HFF-Myc (cell line): ENCODE measurements around the gene AP3D1.

Experiments used
- DNase-seq: peaks from one replicate; pipeline ENCODE4 v3.0.0-alpha.2; 2011; ENCODE audit warnings: low read depth; ENCODE audit errors: extremely low read depth
- H3K4me3 ChIP-seq: replicated peaks from 2 replicates; pipeline ENCODE4 v1.5.1; 2011; ENCODE audit warnings: low read depth, mild to moderate bottlenecking, control low read depth, low read length
- TF ChIP-seq, protein P1 (sequence below): IDR thresholded peaks from 2 replicates; pipeline ENCODE4 v1.5.1; 2012; ENCODE audit warnings: mild to moderate bottlenecking, low read depth, low read length, control low read depth; ENCODE audit errors: missing control alignments

The AP3D1 gene

GRCh38 chr19:2113439-2114211 lies 37.7 kb downstream of the AP3D1 start:
- H3K4me3 ChIP-seq: no peak overlapping the region
- TF ChIP-seq, protein P1, sequence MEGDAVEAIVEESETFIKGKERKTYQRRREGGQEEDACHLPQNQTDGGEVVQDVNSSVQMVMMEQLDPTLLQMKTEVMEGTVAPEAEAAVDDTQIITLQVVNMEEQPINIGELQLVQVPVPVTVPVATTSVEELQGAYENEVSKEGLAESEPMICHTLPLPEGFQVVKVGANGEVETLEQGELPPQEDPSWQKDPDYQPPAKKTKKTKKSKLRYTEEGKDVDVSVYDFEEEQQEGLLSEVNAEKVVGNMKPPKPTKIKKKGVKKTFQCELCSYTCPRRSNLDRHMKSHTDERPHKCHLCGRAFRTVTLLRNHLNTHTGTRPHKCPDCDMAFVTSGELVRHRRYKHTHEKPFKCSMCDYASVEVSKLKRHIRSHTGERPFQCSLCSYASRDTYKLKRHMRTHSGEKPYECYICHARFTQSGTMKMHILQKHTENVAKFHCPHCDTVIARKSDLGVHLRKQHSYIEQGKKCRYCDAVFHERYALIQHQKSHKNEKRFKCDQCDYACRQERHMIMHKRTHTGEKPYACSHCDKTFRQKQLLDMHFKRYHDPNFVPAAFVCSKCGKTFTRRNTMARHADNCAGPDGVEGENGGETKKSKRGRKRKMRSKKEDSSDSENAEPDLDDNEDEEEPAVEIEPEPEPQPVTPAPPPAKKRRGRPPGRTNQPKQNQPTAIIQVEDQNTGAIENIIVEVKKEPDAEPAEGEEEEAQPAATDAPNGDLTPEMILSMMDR: no peak
- no peak for DNase-seq

DNA sequence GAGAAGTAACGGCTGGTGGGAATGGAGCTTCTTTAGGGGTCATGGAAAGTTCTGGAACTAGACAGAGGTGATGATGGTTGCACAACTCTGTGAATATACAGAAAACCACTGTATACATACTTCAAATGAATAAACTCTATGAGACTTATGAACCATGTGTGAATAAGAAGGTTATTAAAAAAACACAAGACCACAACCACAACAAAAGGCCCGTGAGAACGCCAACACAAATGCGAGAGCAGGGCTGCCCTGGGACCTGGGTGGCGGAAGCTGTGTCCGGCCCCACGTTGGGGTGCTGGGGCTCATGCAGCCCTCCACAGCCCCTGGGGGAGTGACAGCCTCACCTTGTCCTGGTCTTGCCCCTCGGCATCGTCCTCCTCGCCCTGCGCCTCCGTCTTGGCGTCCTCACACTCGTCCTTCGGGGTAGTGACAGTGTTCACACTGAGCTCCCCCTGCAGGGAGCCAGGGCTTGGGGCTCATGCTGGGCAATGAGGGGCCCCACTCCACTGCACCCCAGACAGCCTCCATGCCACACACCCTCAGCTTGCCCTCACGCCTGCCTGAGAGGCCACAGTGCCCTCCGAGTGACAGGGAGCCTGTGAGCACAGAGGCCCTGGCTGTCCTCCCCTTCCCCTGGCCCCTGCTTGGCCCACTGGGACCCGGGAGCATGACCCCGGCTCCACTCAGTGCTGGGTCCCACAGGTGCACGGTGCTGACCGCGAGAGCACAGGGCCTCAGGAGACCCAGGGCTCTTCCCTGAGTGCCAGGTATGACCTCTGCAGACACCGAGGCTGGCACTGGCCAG lies 38.6 kb downstream of the AP3D1 start:
- H3K4me3 ChIP-seq: no peak overlapping the region
- TF ChIP-seq, protein P1: no peak
- no peak for DNase-seq

DNA sequence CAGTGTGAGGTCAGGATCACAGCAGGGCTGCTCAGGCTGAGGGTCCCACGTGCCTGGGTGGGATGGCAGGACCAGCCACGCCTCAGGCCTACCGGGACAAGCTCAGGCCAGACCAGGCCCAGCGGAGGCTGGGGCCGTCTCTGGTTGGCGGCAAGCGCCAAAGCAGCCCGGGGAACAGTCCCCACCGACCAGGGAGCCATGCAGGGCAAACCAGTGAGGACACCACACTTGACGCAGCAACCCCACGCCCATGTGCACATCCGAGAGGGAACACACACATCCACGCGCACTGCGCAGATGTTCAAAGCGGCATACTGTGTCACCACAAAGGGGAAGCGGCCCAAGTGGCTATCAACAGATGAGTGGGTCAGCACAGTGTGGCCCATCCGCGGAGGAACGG lies 39.5 kb downstream of the AP3D1 start:
- TF ChIP-seq, protein P1: no peak
- DNase-seq: no peak
- H3K4me3 ChIP-seq: no peak overlapping the region

GRCh38 chr19:2111425-2111824 lies 39.9 kb downstream of the AP3D1 start:
- no peak for DNase-seq
- TF ChIP-seq, protein P1: no peak
- no peak overlapping the region for H3K4me3 ChIP-seq

DNA sequence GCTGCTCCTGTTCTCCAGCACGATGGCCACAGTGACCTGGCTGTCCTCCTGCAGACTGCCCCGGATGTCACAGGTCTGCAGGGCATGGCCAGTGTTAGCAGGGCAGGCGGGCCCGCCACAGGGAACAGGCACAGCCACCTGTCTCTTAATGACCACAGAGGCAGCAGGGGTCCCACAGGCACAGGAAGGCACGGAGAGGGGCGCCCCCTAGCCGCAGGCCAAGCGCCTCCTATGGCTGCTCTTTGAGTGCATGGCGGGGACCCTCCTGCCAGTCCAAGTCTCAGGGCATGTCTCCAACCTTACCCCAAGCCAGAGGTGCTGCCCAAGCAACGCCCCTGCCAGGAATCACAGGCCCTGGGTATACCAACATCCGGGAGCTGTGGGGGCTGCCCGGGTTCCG lies 40.5 kb downstream of the AP3D1 start:
- TF ChIP-seq, protein P1: peak; percentile 14
- no peak overlapping the region for H3K4me3 ChIP-seq
- DNase-seq: no peak

GRCh38 chr19:2109046-2109864 lies 42.1 kb downstream of the AP3D1 start:
- TF ChIP-seq, protein P1: no peak
- no peak overlapping the region for H3K4me3 ChIP-seq
- DNase-seq: no peak
